Fibroblast of skin of right quadriceps (primary cell): ENCODE measurements around the gene L3MBTL1.
A peak's percentile ranks its signal among the peaks of the same experiment; 100 is the strongest.

Experiments used
- DNase-seq: peaks from one replicate; pipeline ENCODE4 v3.0.0-alpha.2; 2013

L3MBTL1 gene

GRCh38 chr20:43508106-43508505 lies 609 bp downstream of the L3MBTL1 start:
- no peak for DNase-seq

DNA sequence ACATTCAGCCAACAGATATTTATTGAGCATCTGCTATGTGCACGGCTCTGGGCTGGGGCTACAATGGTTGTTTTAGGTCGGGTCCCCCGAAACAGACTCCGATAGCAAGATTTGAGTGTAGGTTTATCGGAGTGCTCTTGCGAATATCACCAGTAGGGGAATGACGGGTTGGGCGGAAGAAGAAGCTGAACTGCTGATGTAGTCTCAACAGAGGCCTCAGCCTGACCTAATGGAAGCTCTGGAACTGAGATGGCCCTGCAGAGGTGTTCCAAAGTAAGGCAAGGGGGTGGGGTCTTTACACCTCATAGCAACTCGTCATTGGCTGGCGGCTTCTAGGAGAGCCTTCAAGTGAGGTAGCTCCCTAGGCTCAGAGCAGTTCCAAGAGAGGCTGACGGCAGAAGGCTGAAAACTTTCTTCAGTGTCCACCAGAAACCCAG lies 1.1 kb downstream of the L3MBTL1 start:
- no peak for DNase-seq

GRCh38 chr20:43511879-43512278 lies 4.4 kb downstream of the L3MBTL1 start:
- DNase-seq: no peak

DNA sequence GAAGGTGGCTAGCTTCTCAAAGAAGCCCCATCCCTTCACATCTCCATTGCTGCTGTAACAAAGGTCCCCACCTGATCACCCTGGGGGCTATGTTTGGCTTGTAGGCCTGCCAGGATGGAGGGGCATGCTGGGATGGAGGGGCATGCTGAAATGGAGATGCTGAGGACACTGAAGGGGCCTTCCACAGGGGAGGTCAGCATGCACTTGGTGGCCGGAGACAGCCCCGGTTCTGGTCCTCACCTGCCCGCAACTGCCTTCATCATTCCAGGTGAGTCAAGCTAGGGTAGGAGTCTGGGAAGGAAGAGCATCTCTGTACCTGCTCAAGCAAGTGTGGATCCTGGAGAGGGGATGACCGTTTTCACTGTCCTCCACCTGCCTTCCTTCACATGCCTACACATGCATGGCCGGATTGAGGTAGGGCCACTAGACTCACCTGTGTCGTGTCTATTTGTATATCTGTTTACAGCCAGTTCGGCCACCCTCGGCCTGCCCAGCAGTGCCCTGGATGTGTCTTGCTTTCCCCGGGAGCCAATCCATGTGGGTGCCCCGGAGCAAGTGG lies 6.0 kb downstream of the L3MBTL1 start:
- no peak for DNase-seq

DNA sequence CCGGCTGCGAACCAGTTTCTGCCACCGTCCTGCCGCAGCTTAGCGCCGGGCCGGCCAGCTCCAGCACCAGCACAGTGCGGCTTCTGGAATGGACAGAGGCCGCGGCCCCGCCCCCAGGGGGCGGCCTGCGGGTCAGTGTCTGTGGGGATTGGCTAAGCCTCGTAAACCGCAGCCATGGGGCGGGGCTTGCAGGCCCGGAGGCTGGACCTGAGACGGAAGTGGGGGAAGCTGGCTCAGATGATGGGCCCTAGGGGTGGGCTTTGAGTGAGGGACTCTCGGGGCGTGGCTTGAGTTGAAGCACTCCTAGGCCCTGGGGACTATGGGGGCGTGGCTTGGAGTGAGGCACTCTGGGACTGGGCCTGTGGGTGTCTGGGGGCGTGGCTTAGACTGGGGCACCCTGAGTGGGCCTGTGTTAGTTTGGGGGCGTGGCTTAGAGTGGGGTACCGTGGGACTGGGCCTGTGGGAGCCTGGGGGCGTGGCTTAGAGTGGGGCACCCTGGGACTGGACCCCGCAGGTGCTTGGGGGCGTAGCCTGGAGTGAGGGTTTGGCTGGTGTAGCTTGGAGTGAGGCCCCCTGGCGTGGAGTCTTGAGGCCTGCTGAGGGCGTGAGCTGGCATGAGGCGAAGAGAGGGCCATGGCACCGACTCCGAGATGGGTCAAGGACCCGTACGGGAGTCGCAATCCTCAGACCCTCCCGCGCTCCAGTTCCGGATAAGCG lies 6.6 kb downstream of the L3MBTL1 start:
- DNase-seq: peak; percentile 98

DNA sequence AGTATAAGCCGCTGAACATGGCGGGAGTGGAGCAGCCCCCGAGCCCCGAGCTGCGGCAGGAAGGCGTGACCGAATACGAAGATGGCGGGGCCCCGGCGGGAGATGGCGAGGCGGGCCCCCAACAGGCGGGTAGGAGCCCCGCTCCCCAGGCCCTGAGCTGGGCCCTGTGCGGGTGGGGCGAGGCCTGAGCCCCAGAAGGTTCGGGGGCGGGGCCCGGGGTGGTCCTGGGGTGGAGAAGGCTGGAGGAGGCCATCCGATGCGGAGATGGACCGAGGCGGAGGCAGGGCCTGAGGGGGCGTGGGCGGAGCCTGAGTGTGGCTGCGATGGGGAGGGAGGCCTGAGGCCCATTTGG lies 7.1 kb downstream of the L3MBTL1 start:
- DNase-seq: no peak

- DNase-seq: no peak
These were observed 8.1 kb downstream of the L3MBTL1 start for GRCh38 chr20:43515628-43516027.

DNA sequence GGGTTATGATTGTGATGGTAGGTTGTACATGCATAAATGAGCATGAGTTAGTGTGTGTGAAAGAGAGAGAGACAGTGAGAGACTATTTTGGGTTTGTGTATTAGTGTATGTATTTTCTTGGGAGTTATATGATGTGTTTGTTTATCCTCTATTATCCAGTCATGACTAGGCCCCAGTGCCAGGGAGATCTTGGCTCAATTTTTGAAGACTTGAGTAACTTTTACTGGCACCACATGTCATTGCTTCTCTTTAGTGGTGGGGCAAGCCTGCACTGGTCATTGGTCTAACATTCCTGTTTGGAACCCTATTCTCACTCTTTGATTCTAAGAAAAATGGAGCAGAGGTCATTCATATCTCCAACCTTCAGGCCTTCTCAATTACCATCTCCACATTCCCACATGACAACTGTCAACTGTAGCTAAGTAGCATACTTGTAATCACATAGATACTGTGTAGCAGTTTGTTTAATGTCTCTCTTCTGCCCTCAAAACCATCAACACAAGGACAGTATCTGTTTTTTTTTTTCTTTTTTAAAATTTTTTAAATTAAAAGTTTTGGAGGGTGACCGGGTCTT lies 8.8 kb downstream of the L3MBTL1 start:
- DNase-seq: no peak

GRCh38 chr20:43520074-43520630 lies 12.7 kb downstream of the L3MBTL1 start:
- DNase-seq: no peak

DNA sequence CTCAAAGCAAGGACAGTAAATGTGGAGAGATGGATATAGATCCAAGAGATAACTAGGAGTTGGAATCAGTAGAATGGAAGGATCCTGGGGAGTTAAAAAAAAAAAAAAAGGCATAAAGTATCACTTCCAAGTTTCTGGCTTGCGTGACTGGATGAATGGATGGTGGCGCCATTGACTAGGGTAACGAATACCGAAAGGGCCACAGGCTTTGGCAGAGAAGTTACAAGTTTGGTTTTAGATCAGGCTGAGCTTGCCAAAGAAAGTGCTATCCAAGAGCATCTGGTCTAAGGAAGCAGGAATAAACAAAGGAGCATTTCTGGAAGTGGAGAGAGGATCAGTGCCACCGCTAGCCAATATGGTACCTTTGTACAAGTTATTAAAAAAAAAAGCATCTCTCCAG lies 17.5 kb downstream of the L3MBTL1 start:
- DNase-seq: no peak

DNA sequence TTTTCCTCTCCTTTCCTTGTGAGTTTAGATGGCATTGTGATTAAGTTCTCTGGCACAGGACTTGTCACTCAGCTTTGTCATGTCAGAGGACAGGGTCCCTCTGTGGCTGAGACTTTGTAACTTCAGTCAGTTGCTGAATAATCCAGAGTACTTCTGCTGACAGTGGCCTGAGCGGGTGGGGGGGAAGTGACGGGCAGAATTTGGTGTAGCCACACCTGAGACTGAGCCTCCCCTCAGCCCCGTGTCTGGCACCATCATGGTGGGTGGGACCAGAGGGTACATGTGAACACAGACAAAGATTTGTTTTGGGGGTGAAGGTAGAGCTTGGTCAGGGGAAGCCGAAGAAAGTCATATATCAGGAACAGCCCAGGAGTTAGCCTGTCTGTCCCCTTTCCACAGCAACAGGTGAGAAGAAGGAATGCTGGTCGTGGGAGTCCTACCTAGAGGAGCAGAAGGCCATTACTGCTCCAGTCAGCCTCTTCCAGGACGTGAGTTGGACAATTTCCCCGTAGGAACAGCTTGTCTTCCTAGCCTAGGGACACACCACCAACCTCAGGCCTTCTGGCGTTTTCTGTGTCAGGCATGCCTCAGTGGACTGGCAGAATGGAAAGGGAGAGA lies 20.9 kb downstream of the L3MBTL1 start:
- DNase-seq: no peak

DNA sequence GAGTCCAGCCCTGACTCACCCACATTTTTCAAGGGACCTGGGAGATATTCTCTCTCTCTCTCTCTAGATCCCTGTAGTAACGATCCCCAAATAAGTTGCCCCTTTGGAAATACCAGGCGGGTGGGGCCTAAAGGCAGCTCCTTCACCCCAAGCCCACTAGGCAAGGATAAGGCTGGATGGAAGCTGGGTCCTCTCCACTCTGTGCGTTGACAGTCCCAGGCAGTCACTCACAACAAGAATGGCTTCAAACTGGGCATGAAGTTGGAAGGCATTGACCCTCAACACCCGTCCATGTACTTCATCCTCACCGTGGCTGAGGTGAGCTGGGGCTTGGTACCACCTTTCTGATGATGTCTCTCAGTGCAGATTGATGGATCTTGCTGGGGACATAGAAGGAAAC lies 21.6 kb downstream of the L3MBTL1 start:
- DNase-seq: no peak

- no peak for DNase-seq
These were observed 22.1 kb downstream of the L3MBTL1 start for GRCh38 chr20:43529457-43530153.

DNA sequence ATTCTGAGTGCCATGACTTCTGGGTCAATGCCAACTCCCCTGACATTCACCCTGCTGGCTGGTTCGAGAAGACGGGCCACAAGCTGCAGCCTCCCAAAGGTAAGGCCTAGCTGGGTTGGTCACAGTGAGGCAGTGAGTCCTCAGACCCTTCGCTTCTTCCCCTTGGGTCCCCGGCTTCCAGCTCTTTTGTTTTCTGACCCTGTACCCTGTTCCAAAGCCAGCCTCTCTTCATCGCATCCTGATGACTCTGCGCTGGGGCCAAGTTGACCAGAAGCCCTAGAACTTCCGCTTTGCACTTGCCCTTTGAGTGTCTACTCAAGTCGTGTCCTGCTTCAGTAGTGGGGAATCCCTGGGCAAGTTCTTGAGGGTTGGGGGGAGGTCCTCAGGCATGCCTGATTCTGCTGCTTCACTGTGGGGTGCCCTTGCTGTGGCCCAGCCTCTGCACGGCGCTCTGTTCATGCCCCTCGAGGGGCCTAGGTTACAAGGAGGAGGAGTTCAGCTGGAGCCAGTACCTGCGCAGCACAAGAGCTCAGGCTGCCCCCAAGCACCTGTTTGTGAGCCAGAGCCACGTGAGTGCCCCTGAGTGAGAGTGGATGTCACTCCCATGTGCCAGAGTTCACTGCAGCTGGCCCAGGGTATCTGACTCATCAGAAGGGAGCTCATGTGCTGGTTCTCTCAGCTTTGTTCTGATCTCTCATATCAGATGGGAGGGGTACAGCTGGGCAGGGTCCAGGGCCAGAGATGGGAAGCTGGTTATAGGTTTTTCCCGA lies 23.0 kb downstream of the L3MBTL1 start:
- DNase-seq: no peak

DNA sequence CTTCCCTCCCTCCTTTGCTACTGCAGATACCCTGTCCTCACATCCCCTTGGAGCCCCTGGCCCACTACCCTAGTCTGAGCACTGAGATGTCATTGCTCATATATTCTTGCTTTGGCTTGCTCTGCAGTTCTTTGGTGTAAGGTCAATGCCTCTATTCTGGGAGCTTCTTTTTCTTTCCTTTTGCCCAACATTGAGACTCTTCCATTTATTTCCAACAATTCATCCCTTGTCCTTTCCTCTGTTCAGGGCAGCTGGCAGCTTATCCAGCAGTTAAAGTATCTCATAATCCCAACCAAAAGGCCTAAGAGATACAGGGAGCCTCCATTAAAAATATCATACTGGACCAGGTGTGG lies 23.6 kb downstream of the L3MBTL1 start:
- no peak for DNase-seq

DNA sequence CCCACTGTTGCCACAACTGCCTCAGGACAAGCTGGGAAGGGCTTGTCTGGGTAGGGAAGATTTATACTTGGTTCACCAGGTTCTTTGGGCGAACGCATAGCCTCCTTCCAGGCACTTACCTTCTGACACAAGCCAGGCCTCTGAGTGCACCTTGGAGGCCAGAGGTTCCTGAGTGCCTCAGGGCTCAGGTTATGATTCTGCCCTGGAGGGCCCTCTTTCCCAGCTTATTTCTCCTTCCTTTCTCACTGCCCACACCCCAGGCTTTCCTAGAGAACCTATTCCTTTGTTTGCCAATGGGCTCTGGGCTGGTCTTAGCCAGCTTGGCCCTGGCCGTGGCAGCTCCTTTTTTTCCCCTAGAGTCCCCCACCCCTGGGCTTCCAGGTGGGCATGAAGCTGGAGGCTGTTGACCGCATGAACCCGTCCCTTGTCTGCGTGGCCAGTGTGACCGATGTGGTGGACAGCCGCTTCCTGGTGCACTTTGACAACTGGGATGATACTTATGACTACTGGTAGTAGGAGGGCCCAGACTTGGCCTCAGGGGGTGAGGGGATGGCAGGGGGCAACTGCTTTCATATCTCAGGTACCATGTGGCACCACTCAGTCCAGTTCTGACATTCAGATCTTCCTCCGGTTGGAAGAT lies 25.0 kb downstream of the L3MBTL1 start:
- no peak for DNase-seq

DNA sequence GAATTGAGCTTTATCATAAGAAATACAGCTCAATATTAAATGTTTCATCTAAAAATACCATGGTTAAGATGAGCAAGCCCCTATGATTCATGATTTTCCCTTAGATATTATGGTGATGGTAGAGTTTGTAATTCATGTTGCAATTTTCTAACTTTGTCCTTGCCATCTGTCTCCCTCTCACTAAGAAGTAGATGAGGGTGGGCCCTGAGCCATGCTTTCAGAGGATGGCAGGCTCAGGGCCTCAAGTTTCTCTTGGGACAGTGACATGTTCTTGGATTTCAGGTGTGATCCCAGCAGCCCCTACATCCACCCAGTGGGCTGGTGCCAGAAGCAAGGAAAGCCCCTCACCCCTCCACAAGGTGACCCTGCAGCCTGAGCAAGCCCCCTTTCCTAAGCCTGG lies 25.6 kb downstream of the L3MBTL1 start:
- DNase-seq: peak; percentile 31

- DNase-seq: no peak
These were observed 26.5 kb downstream of the L3MBTL1 start for GRCh38 chr20:43534016-43534415.

DNA sequence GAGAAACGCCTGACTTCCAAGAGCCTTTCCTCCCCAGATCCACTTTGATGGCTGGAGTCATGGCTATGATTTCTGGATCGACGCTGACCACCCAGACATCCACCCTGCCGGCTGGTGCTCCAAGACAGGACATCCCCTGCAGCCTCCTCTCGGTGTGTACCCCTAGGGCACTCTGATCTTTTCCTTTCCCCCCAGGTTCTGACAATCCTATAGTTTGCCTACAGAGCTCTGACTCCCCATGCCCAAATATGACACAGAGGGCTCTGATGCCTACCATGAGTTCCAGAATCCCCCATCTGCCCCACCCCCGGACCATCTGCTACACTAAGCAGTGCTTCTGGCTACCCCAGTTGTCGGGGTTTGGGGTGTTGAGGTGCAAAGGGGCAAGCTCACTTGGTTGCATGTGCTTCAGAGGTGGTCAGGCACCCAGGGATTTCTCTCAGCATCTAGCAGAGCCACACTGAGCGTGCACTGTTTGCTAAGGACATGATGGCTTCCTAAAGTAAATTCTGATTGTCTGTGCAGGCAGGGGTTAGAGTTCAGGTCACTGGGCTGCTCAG lies 27.4 kb downstream of the L3MBTL1 start:
- DNase-seq: no peak

GRCh38 chr20:43535370-43536004 lies 28.0 kb downstream of the L3MBTL1 start:
- DNase-seq: no peak
